ENCODE data around the gene FAXC. TPM values are rescaled to one million over a fixed set of nuclear protein-coding genes. Genes with fewer than 3 reads are reported as not detected.

FAXC gene
- total RNA-seq (1 to 10 TPM in 5 of 6 donors, under 1 TPM in 1; 0.60 to 3.4 (median 1.7) TPM), polyA plus RNA-seq (1 to 10 TPM; 2.9 to 6.3 TPM)

- Histone ChIP-seq H3K36me3 (no peaks in the 10 kb centered on the region), H3K27ac (peak within 1 kb of the TSS in 2 of 4 donors; percentile 58 to 72), H3K4me1 (peaks cover 0 to 6% (median 0%) of the 10 kb centered on the region in 3 donors), H3K4me3 (peak within 1 kb of the TSS; percentile 45 to 78 (median 77)), H3K27me3 (no peaks in the 10 kb centered on the region), H3K9me3 (no peaks in the 10 kb centered on the region)
- DNase-seq (peak; percentile 59 to 85 (median 66)), ATAC-seq (peak; percentile 90 to 95 (median 94)), FAIRE-seq (no peak)
- intact Hi-C loops (cut with DNase I) = no loop called here
- 1% methylated on average over 63 to 108 of the region's 108 CpGs for WGBS, 2 donors
- no peak for TF ChIP-seq CTCF (IDR thresholded peaks at IDR 0.05)
Measured at GRCh38 chr6:99349171-99350141, at the start of gene FAXC. FAXC (minus strand) TSS chr6:99349674; CDS start chr6:99349372, 302 bp downstream.

GRCh38 chr6:99397287-99397686, 47.8 kb upstream of the FAXC start:
- Histone ChIP-seq H3K36me3 (peaks cover 0 to 29% (median 21%) of the 10 kb centered on the region in 3 donors), H3K4me3 (no peak overlapping the region), H3K4me1 (peaks cover 0 to 6% (median 0%) of the 10 kb centered on the region in 3 donors), H3K27ac (no peak overlapping the region), H3K9me3 (no peaks in the 10 kb centered on the region), H3K27me3 (no peaks in the 10 kb centered on the region)
- DNase-seq (no peak), ATAC-seq (no peak), FAIRE-seq (no peak)
- WGBS, 2 donors = 0 to 50% methylated on average over 1 of the region's 1 CpG
- TF ChIP-seq CTCF (IDR thresholded peaks at IDR 0.05) = no peak
- intact Hi-C loops (cut with DNase I) = no loop called here

- Histone ChIP-seq H3K9me3 (no peaks in the 10 kb centered on the region), H3K27ac (peak within 1 kb of the TSS; percentile 31 to 84 (median 60)), H3K4me3 (peak within 1 kb of the TSS; percentile 55 to 81 (median 71)), H3K27me3 (no peaks in the 10 kb centered on the region), H3K4me1 (peaks cover 0 to 6% (median 0%) of the 10 kb centered on the region in 3 donors), H3K36me3 (no peaks in the 10 kb centered on the region)
- WGBS, 2 donors = 9 to 10% methylated on average over 56 of the region's 56 CpGs
- intact Hi-C loops (cut with DNase I) = no loop called here
- ATAC-seq (peak; percentile 85 to 92 (median 91)), FAIRE-seq (no peak), DNase-seq (peak; percentile 61 to 88 (median 67))
- TF ChIP-seq CTCF (IDR thresholded peaks at IDR 0.05) = no peak
Measured at GRCh38 chr6:99393698-99394531, 44.4 kb upstream of the FAXC start, which contains the start of gene COQ3. COQ3 (minus strand) TSS chr6:99394195; CDS start chr6:99394179, 16 bp downstream.

GRCh38 chr6:99393366-99393697, 43.9 kb upstream of the FAXC start:
- Histone ChIP-seq H3K36me3 (no peaks in the 10 kb centered on the region), H3K9me3 (no peaks in the 10 kb centered on the region), H3K27ac (peak overlapping the region in 2 of 4 donors; percentile 51 to 84), H3K4me1 (peaks cover 0 to 6% (median 0%) of the 10 kb centered on the region in 3 donors), H3K4me3 (peak overlapping the region; percentile 55 to 81 (median 71)), H3K27me3 (no peaks in the 10 kb centered on the region)
- DNase-seq (no peak), ATAC-seq (peak in 2 of 4 donors; percentile 33 to 36), FAIRE-seq (no peak)
- TF ChIP-seq CTCF (IDR thresholded peaks at IDR 0.05) = no peak
- intact Hi-C loops (cut with DNase I) = no loop called here
- 19 to 22% methylated on average over 2 of the region's 2 CpGs for WGBS, 2 donors

All from pancreas (tissue), 10 donors.